ENCODE data around the gene CFTR.
"Not testable (repeated sequence)": the region's sequence is repeated elsewhere in the genome, so short reads cannot be mapped to it uniquely, and the experiment has no call there.

- TF ChIP-seq POLR2A (IDR thresholded peaks at IDR 0.05; ENCODE audit: control extremely low read depth in 1 of 2, low read depth in 2 of 2, low read length in 2 of 2); NANOG (IDR thresholded peaks at IDR 0.05; ENCODE audit: insufficient read depth, low read depth, low read length, poor library complexity, severe bottlenecking); CTCF (IDR thresholded peaks at IDR 0.05; ENCODE audit: control extremely low read depth in 1 of 3, insufficient read depth in 1 of 3, low read depth in 1 of 3, low read length in 3 of 3); GTF2F1 (IDR thresholded peaks at IDR 0.05; ENCODE audit: borderline replicate concordance, low read depth, low read length); HDAC6 (IDR thresholded peaks at IDR 0.05; ENCODE audit: low read depth, low read length); RFX5 (IDR thresholded peaks at IDR 0.05; ENCODE audit: borderline replicate concordance, low read depth, low read length); EZH2 (IDR thresholded peaks at IDR 0.05; ENCODE audit: low read depth, low read length, severe bottlenecking); MAX (IDR thresholded peaks at IDR 0.05); EP300 (IDR thresholded peaks at IDR 0.05; ENCODE audit: borderline replicate concordance in 1 of 2, low read depth in 2 of 2, low read length in 2 of 2); POLR2AphosphoS5 (IDR thresholded peaks at IDR 0.05; ENCODE audit: low read depth, low read length); ZNF274 (IDR thresholded peaks at IDR 0.05; ENCODE audit: borderline replicate concordance, extremely low read depth, low read length): not testable (repeated sequence)
These were observed 19.0 kb upstream of the CFTR start for GRCh38 chr7:117460815-117461214.
